SKM-1 (cell line): ENCODE measurements around the gene TRMT112.

Experiments
- DNase-seq: peaks from one replicate; lab custom pipeline; 2025; ENCODE audit not compliant: unreplicated experiment; lab: John Stamatoyannopoulos, UW

The TRMT112 gene

GRCh38 chr11:64294774-64295173 is 22.6 kb downstream of the TRMT112 start:
- DNase-seq: no peak

- DNase-seq: no peak
These were observed 24.7 kb downstream of the TRMT112 start for GRCh38 chr11:64292460-64293254.

- no peak for DNase-seq
These were observed 25.5 kb downstream of the TRMT112 start for GRCh38 chr11:64291752-64292459.

- DNase-seq: no peak
These were observed 26.1 kb downstream of the TRMT112 start, which contains the start of gene KCNK4 for GRCh38 chr11:64291262-64291751. KCNK4 (plus strand) TSS chr11:64291302; CDS start chr11:64293019, 1,717 bp downstream.

- no peak for DNase-seq
These were observed 26.8 kb downstream of the TRMT112 start for GRCh38 chr11:64290352-64291261.

- DNase-seq: no peak
These were observed 28.3 kb downstream of the TRMT112 start for GRCh38 chr11:64289002-64289564.

DNA sequence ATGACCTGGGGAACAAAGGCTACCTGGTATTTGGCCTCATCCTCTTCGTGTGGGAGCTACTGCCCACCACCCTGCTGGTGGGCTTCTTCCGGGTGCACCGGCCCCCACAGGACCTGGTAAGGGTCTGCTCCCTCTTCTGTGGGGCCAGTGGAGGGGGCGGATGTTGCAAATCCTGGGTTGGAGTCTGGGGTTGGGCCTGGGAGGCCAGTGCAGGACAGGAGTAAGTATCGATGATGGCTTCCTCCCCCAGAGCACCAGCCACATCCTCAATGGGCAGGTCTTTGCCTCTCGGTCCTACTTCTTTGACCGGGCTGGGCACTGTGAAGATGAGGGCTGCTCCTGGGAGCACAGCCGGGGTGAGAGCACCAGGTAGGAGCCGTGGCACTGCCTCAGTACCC is 29.0 kb downstream of the TRMT112 start:
- DNase-seq: no peak

GRCh38 chr11:64287676-64288352 is 29.5 kb downstream of the TRMT112 start:
- DNase-seq: no peak

GRCh38 chr11:64286801-64287159 is 30.6 kb downstream of the TRMT112 start:
- DNase-seq: no peak

DNA sequence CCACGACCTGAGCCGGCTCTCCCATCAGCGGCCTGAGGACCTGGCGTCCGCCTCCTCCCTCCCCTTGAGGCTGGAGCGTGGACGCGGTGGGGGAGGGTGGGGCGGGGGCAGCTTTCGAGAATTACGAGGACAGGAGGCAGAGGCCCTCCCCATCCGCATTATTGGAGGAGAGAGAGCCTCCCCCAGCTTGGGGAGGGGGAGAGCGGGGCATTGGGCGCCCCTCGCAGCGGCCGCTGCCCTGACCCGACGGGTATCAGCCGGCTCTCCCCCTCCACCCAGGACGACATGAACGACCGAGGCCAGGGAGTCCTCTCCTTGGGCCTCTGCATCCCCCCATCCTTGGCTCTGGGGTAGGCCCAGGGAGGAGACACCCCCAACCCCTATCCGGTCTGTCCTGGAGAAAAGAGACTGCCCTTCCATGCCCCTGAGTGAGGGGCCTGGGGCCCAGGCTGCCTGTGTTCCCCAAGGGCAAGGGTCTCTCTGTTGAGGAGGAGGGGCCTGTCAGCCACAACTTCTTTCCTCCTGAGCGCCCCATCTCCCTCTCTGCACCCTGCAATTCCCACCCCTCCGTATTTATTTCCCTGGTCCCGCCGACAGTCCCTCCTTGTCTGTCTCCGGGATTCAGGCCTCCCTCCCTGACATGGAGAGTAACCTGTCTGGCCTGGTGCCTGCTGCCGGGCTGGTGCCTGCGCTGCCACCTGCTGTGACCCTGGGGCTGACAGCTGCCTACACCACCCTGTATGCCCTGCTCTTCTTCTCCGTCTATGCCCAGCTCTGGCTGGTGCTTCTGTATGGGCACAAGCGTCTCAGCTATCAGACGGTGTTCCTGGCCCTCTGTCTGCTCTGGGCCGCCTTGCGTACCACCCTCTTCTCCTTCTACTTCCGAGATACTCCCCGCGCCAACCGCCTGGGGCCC is 31.2 kb downstream of the TRMT112 start:
- DNase-seq: no peak

DNA sequence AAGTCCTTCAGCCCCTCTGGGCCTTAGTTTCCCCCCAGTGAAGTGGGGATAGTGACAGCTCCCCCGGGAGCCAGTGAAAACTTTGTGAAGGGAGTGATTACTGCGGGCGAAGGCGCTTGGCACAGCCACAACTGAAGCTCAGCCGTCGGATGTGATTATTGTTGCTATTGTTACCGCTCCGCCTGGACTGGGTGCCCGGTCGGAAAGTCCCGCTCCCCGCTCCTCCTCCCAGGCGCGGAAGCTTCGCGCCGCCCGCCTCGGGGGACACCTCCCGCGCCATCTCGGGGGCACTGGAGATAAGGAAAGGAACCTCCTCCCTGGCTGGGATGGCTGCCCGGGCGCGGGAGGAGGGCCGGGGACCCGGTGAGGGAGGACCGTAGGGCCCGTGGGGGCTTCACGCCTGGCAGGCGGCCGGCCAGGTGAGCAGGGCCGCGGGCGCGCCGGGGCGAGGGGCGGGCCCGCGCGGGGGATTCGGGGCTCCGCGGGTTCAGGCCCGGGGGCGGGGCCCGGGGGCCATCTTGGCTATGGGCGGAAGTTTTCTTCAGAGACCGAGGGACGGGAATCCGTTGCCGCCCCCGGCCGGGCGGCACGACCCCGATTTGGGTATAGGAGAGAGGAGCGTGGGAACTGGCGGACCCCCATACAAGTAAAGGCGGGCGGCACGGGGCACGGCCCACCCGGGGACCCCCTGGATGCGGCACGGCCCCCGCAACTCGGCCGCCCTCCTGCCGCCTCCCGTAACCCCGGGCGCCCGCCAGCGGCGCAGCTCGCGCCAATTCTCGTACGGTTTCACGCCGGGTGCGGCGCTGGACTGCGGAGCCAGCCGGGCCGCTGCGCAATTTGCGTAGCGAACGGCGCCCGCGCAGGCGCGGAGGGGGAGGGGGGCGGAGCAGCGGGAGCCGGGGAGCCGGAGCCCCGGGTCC is 32.1 kb downstream of the TRMT112 start, which contains the start of gene GPR137:
GPR137 (plus strand) TSS at position 887 of the 923 bp plus-strand sequence. CDS start 677 bp downstream, outside the sequence.
- DNase-seq: peak; percentile 42

DNA sequence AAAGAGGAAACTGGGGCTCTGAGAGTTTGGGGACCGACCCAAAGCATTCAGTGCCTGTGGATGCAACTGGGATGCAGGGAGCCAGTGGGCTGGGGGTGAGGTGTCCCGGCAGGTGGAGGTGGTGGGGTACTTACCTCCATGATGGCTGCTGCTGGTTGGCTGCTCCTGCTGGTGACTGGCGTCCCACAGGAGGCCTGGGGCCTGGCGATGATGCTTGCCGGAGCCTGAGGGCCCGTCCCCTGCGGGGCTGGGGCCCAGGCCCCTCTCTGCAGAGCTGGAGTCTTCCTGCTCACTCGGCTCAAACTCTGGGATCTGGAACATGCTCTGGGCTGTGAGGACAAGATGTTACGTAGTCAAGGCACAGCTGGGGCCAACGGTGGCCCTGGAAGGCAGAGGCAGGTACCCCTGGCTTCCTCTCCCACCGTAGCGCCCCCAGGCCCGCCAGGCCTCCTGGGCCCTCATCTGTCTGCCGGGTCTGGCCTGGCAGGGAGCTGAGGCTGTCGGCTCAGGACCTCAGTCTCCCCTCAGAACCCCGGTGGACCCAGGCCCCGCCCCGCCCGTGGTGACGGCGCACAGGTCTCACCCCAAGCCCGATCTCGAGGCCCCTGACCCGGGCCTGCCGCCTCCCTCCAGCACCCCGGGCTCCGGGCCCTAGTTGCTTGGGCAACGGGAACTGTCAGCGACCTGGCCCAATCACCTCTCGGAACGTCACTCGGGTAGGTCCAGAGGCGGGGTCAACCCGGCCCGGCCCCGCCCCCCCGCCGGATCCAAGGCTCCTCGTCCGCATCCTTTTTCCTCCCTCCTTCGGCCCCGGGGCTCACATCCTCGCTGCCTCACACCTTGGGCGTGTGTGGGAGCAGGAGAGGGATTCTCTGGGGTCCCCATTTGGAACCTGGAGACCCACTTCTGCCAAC is 33.1 kb downstream of the TRMT112 start, which contains the start of gene BAD:
BAD (minus strand) TSS at position 618 of the 914 bp plus-strand sequence; CDS start at position 321, 297 bp downstream.
- DNase-seq: peak; percentile 87

DNA sequence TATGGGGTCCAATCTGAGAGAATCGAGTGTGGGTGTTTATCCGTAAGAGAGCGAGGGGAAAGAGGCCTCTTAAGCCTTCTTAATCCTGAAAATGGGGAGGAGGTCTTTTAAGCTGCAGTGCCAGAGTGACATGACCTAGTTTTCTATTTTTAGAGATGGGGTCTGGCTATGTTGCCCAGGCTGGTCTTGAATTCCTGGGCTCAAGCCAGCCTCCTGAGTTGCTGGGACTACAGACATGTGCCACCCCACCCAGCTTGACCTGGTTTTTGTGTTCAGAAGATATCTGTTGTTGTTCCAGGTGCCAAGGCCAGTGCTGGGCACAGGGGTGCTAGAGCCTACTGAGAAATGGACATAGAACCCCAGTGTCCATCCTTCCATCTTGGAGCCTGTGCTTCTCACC is 34.3 kb downstream of the TRMT112 start:
- DNase-seq: no peak

GRCh38 chr11:64281957-64282770 is 35.2 kb downstream of the TRMT112 start:
- no peak for DNase-seq

- no peak for DNase-seq
These were observed 38.7 kb downstream of the TRMT112 start for GRCh38 chr11:64278576-64279190.
